ENCODE measurements around the gene IL9R.

DNA sequence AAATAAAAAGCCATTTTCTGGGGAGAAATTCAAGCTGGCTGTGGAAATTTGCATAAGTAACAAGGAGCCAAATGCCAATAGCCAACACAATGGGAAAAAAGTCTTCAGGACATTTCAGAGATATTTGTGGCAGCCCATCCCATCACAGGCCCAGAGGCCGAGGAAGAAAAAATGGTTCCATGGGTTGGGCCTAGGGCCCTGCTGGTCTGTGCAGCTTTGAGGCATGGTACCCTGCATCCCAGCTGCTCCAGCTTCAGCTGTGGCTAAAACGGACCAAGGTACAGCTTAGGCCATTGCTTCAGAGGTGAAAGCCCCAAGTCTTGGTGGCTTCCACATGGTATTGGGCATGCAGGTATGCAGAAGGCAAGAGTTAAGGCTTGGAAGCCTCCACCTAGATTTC lies 14.2 kb upstream of the IL9R start:
- TF ChIP-seq, protein P1, sequence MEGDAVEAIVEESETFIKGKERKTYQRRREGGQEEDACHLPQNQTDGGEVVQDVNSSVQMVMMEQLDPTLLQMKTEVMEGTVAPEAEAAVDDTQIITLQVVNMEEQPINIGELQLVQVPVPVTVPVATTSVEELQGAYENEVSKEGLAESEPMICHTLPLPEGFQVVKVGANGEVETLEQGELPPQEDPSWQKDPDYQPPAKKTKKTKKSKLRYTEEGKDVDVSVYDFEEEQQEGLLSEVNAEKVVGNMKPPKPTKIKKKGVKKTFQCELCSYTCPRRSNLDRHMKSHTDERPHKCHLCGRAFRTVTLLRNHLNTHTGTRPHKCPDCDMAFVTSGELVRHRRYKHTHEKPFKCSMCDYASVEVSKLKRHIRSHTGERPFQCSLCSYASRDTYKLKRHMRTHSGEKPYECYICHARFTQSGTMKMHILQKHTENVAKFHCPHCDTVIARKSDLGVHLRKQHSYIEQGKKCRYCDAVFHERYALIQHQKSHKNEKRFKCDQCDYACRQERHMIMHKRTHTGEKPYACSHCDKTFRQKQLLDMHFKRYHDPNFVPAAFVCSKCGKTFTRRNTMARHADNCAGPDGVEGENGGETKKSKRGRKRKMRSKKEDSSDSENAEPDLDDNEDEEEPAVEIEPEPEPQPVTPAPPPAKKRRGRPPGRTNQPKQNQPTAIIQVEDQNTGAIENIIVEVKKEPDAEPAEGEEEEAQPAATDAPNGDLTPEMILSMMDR (IDR thresholded peaks at IDR 0.05 in 8 of 11, conservative IDR thresholded peaks at IDR 0.05 in 3 of 11), result no peak
- no peak for TF ChIP-seq POLR2AphosphoS5 (IDR thresholded peaks at IDR 0.05)
